Measurements from ENCODE around the gene GGCX.

DNA sequence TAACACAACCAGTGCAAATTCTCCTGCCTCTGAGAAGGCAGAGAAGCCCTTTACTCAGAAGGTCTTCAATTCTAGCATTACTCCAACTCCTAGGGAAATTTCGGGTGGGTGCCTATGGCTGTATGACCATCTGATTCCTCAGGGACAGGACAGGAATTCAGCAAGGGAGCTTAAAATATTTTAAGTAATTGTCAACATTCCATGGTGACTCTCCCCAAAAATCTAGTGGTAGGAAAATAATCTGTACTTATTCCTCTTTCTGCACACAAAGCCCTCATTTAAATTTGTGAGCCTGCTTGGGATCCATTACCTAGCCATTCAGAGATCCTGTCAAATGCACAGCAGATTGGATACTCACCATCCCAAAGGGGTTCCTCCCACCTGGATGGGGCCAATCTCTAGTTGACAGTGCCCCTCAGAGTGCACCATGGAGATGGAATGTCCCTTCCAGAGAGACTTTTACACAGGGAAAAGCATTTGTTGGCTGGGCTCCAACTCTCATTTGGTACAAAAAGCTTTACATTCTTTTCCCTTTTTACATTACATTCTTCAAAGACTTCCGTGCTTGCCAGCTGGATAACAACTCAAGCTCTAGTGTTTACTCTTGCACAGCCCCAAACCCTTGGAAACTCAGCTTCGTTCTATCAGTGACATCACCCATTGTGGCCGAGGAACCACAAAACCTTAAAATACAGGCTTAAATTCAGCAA, 44.3 kb upstream of the GGCX start:
- TF ChIP-seq, protein P1, sequence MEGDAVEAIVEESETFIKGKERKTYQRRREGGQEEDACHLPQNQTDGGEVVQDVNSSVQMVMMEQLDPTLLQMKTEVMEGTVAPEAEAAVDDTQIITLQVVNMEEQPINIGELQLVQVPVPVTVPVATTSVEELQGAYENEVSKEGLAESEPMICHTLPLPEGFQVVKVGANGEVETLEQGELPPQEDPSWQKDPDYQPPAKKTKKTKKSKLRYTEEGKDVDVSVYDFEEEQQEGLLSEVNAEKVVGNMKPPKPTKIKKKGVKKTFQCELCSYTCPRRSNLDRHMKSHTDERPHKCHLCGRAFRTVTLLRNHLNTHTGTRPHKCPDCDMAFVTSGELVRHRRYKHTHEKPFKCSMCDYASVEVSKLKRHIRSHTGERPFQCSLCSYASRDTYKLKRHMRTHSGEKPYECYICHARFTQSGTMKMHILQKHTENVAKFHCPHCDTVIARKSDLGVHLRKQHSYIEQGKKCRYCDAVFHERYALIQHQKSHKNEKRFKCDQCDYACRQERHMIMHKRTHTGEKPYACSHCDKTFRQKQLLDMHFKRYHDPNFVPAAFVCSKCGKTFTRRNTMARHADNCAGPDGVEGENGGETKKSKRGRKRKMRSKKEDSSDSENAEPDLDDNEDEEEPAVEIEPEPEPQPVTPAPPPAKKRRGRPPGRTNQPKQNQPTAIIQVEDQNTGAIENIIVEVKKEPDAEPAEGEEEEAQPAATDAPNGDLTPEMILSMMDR (conservative IDR thresholded peaks at IDR 0.05; ENCODE audit: low read depth, low read length): no peak
- TF ChIP-seq EZH2 (IDR thresholded peaks at IDR 0.05; ENCODE audit: borderline replicate concordance, low read depth, low read length, poor library complexity, severe bottlenecking): no peak
